Embryonic facial prominence (tissue), 1 donor: ENCODE measurements around the gene ADAM30.
A peak's percentile ranks its signal among the peaks of the same experiment; 100 is the strongest.
"Not testable (repeated sequence)": the region's sequence is repeated elsewhere in the genome, so short reads cannot be mapped to it uniquely, and the experiment has no call there.

Experiments used
- DNase-seq: peaks from one replicate; pipeline ENCODE4 v3.0.0-alpha.2; 2016; ENCODE audit errors: extremely low spot score

The ADAM30 gene

DNA sequence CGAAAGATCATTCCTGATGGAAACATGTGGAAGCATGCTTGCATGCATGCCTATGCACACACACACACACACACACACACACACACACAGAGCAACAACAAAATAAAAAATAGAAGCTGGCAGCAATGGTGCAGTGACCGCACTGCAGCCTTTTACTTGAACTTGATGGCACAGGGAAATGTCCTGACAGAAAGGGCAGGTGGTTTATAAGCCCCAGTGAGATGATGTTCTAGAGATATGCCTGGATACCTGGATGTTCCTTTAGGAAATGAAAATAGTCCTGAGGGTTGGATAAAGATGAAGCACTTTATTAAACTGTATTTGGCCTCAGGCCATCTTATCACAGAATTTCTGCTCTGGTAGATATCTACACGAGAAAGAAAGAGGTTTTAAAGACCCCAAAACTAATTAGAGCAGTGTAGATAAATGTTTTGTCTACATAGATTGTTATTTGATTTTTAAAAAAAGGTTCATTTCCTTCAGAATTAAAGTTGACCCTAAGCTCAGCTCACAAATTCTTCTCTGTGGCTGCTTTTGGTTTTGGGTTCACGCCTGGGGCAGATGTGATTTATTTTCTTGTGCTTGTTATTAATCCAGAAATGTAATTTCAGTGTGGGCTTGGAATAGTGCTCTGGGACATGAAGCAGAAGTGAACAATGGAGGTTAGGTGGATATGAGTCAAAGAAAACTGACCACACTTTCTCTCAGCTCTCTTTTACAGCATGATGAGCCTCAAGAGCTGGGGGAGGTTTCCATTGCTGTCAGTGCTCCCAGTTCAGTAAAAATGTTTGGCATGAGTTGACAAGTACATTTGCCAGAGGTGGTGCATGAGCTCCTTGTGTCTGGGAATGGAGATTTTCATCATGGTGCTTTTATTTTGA, 22.9 kb downstream of the ADAM30 start:
- no peak for DNase-seq

DNA sequence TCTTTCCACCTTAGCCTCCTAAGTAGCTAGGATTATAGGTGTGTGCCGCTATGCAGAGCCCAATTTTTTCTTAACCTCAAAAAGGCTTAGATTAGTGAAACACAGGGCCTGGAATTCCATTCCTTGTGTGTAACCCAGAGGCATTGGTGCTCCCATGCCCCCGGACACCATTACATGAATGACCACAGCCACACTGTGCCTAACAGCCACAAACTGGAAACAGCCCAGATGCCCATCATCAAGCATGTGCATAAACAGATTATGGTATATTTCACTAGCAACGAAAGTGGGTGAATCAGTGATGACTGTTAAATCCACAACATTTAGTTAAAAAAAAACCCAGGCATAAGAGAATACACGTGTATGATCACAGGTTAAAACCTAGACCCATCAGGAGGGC, 24.4 kb downstream of the ADAM30 start:
- no peak for DNase-seq

DNA sequence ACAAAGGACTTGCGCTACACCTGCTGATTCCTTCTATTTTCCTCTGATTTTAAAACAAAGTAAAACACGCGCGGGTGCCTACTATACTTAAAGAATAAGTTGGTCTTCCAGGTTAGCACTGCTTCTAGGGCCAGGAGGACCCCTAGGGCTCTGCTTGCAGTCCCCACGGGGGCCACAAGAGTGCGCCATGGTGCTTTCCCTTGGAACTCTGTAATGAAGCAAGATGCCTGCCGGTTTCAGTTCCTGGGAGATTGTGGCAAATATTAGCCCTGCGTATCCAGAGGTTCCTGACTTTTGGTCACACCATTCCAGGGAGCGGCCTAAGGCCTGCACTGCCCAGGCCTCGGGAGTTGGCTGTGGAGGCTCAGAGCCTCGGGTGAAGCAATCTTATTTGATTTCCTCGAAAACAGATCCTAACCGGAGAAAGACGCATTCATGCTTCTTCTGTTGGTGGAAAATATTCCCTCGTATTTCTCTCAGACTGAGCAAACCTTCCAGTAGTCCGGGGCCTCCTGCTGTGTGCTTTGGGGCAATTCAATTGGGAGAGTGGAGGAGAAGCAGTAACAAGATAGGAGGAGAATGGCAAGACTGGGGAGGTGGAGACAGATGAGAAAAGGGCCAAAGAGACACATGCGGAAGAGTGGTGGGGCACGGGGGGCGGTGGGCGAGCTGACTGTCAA, 25.3 kb downstream of the ADAM30 start:
- DNase-seq, result peak; percentile 42

DNA sequence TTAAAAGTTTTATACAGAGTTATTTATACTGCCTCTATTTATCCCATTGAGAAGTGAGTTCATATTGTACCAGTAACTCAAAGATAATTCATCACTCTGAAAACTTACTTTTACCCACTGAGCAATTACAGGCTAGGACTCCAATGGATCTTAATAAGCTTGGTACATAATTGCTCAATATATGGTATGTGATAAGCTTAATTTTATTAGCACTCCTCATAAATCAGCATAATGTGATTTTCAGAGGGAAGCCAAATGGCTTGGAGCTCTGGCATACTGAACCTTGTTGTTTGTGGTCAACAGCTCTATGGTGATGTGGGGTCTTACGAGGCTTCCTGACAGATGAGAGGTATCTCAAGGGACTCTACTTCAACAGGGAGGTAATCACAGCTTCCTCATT, 26.3 kb downstream of the ADAM30 start:
- no peak for DNase-seq

DNA sequence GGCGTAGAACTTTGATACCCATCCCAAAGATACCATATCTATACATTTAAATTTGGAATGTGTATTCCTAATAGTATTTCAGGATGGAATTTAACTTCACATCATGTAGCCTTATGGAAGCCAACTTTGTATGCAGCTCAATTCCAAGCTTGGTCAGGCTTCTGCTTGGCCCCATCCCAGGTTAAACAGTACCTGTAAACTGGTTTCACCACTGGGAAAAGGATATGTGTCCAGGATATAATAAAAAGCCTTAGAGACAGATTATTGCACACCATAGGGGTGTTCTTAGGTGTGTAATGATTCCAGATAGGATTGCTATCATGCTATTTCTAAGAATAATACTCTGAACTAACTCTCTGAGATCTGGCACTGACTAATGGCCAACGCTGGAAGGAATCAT, 28.1 kb downstream of the ADAM30 start:
- DNase-seq, result no peak

DNA sequence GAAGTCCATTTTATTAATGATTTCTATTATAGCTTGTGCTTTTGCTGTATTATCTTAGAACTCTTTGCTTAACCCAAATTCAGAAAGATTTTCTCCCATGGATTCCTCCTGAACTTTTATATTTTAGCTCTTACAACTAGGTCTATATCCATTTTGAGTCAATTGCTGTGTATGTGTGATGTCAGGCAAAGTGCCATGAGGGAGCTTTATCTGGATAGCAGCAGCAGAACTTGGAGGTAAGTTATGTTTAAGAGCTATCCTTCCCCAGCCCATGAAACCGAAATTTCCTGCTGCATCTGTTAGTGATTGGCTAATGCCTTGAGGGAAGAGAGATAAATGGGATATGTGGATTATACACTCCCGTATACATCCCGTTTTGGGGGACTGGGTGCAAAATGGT, 29.9 kb downstream of the ADAM30 start:
- no peak for DNase-seq

DNA sequence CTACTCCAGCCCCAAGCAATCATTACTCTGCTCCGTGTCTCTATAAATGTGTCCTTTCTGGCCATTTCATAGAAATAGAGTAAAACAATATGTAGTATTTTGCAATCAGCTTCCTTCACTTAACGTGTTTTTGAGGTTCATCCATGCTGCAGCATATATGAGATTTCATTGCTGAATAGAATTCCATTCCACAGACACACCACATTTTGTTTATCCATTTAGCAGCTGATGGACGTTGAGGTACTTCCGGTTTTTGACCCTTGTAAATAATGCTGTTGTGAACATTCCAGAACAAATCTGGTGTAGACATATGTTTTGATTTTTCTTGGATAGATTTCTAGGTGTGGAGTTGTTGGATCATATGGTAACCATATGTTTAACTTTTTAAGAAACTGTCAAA, 30.7 kb downstream of the ADAM30 start:
- no peak for DNase-seq

DNA sequence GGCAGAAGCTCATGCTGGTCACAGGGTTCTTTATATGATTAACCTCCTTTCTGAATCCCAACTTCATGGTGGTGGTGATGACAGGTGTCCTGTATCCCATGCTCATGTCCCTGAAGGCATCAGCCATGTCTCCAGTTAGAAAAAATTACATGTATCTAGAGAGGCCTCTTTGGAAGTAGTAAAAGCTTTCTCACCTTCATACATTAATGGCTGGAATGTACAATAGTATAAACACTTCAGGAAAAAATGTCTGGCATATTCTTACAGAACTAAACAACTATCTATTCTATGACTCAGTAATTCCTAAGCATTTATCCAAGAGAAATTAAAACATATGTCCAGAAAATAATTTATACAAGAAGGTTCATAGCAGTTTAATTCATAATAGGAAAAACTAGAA, 34.0 kb downstream of the ADAM30 start:
- DNase-seq, result no peak

DNA sequence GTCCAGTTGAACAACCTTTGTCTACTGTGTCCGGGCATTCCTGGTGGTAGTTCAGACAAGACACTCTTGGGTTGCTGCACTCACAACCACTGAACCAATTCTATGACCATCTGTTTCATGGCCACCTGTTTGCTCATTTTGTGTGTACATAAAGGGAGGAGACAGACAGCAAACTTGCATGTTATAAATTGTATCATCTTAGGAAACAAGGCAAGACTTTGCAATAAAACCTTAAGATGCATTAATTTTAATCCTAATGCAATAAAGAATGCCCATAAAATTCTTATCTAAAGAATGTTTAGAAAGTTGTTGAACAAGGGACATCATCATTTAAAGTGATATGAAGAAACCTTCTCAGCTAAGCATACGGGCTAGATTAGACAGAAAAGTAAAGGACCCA, 34.8 kb downstream of the ADAM30 start:
- DNase-seq, result no peak

DNA sequence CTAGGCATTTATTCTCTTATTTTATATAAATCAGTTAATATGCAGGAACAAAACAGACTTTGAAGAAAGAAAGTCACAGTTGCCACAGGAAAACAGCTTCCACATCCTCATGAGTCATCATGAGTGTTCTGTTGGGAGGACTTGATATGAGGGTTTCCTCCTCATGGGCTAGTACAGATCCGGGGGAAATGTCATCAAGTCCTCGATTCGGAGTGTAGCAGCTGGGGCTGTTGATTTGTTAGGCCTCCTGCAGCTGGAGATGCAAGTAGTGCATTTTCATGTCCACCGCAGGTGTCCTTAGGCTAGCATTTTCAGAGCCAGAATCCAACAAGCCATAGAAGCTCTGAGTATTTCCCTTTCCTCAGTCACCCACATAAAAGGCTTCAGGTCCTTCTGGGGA, 36.7 kb downstream of the ADAM30 start:
- DNase-seq, result no peak

DNA sequence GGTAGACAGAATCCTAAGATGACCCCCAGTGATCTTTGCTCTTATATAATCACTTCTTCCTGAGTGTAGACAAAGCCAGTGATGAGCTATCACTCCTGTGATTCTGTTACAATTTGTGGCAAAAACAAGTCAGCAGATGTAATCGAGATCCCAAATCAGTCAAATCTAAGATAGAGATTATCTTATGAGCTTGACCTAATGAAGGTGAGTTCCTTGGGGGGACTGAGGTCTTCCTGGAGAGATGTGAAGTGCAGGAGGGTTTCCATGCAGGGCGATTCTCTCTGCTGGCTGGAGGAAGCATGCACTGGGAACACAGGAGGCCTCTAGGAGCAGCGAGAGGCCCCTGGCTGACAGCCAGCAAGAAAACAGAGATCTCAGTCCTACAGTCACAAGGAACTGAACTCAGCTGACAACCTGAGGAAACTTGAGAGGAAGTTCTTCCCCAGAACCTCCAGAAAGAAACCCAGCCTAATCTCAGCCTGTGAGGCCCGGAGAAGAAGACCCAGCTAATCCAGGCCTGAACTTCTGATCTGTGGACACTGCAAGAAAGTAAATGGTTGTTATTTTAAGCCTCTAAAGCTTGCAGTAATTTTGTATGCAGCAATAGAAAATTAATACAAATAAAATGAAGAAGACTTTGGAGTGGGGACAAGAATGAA, 37.6 kb downstream of the ADAM30 start:
- not testable (repeated sequence) for DNase-seq

DNA sequence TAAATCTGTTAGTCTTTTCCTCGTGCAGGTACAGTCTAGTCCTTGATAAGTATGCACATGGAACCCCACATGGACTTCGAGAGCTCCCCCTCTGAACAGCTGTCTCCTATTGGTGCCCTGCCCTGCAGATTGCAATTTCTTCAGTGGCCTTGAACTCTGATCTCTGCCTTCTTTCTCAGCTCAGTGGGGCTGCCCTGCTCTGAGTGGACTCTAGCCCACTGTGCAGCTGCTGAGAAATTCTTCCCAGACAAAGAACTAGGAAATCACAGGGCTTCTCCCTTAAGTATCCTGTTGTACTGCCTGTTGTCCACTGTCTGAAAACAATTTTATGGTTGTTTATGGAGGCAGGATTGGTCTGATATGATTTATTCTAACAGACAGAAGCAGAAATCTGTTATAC, 38.2 kb downstream of the ADAM30 start:
- DNase-seq, result no peak

DNA sequence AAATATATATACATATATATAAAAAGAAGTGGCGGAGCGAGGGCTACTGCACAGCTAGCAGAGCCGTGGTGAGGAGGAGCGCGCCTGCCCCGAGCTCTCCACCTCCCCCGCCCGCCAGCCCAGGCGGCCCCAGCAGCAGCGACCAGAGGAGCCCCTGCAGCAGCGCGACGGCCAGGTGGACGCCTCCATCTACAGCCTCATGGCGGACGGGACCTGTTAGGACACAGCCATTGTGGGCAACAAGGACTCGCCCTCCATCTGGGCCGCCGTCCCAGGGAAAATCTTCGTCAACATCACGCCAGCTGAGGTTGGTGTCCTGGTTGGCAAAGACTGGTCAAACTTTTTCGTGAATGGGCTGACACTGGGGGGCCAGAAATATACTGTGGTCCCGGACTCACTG, 43.2 kb downstream of the ADAM30 start:
- no peak for DNase-seq

DNA sequence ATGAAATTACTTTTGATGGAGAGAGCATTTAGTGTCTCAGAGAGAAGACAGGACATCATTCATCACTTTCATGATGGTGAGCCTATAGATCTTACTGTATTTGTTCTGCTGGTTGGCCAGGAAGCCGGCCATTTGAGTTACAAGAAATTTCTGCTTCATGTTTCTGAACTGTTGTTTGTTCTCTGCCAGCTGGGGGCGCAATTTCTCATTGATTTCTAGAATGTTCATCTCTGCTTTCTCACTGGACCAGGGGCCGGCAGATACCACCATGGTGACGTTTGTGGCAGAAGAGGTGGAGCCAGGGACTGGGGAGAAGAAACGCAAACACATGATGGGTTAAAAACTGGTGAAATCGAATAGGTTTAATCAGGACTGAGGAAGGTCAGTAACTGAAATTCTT, 52.1 kb downstream of the ADAM30 start:
- DNase-seq, result not testable (repeated sequence)
